ENCODE data around the gene PPARD. TPM values are rescaled to one million over a fixed set of nuclear protein-coding genes. Genes with fewer than 3 reads are reported as not detected.
A peak's percentile ranks its signal among the peaks of the same experiment; 100 is the strongest.

The PPARD gene
- total RNA-seq, 4 donors from 2014 or later = 10.3 to 16.0 (median 13.3) TPM

DNA sequence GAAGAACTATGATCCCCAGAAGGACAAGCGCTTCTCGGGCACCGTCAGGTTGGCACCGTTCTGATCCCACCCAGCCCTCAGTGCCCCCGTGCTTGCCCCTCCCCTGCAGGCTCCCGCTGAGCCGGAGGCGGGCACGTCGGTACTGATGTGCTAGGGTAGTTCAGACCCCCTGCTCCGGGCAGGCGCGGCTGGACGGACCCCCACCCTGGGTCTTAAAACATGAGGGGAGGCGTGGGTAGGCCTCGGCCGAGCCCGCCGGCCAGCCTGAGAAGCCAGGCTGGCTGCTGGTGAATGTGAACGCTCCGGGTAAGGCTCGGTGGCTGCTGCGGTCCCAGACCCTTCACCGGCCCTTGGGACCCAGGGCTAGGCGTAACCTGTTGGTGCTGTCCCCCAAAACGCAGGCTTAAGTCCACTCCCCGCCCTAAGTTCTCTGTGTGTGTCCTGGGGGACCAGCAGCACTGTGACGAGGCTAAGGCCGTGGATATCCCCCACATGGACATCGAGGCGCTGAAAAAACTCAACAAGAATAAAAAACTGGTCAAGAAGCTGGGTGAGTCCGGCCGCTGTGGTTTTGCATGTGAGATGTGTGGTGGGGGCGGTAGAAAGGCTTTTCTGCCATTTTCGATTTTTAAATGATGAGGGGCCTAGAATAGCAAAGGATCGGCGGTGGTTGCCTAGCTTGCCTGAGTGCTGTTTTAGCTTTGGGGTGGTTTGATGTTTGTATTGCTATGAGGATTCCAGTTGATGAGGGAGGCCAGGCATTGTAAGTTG, 126.8 kb downstream of the PPARD start:
- H3K36me3 ChIP-seq = peaks cover 0 to 54% of the 10 kb centered on the region in 2 donors
- H3K4me3 ChIP-seq = peak overlapping the region; percentile 49 to 73
- H3K27me3 ChIP-seq = no peaks in the 10 kb centered on the region
- H3K9me3 ChIP-seq = no peaks in the 10 kb centered on the region
- TF ChIP-seq POLR2A (IDR thresholded peaks at IDR 0.05) = no peak
- peak overlapping the region; percentile 35 to 94 (median 88) for H3K27ac ChIP-seq
- WGBS, 2 donors (ENCODE audit: low coverage in 1 of 2) = 5 to 15% methylated on average over 11 to 13 of the region's 37 CpGs
- ATAC-seq = peak; percentile 10
- peaks cover 0 to 66% (median 5%) of the 10 kb centered on the region in 3 donors for H3K4me1 ChIP-seq

DNA sequence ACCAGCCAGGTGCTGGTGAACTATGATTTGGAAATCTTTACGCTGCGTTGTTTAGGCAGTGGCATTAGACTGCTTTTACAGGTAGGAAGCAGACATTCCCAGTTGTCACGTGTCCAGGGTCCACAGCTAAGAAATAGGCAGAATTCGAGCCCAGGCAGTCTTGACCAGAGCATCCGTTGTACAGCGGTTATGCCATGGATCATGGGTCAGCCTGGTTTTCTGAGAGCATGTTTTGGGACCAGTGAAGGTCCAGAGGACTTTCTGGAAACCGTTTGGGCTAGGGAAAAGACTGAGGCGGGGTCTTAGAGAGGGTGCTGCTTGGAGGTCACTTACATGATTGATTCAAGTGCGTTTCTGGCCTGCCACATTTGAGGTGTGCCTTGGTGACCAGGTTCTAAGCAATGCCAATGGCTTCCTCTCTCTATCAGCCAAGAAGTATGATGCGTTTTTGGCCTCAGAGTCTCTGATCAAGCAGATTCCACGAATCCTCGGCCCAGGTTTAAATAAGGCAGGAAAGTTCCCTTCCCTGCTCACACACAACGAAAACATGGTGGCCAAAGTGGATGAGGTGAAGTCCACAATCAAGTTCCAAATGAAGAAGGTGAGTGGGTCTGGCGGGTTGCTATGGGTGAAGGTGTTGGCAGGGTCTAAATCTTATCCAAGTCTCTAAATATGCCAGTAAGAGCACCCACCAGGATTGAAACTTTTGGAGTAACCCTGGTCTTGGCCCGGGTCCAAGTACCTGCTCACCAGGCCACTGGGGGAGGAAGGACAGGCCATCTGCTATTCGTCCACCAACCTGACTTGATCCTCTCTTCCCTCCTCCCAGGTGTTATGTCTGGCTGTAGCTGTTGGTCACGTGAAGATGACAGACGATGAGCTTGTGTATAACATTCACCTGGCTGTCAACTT, 127.6 kb downstream of the PPARD start:
- Histone ChIP-seq H3K4me3 (peak overlapping the region; percentile 49 to 73), H3K27ac (peak overlapping the region; percentile 35 to 94 (median 88)), H3K36me3 (peaks cover 0 to 63% of the 10 kb centered on the region in 2 donors), H3K27me3 (no peaks in the 10 kb centered on the region), H3K9me3 (no peaks in the 10 kb centered on the region), H3K4me1 (peaks cover 0 to 74% (median 5%) of the 10 kb centered on the region in 3 donors)
- TF ChIP-seq POLR2A (IDR thresholded peaks at IDR 0.05) (peak in 1 of 2 donors; percentile 8), POLR2AphosphoS5 (IDR thresholded peaks at IDR 0.05) (peak; percentile 67), EP300 (IDR thresholded peaks at IDR 0.05) (no peak)
- TF ChIP-seq, protein P1, sequence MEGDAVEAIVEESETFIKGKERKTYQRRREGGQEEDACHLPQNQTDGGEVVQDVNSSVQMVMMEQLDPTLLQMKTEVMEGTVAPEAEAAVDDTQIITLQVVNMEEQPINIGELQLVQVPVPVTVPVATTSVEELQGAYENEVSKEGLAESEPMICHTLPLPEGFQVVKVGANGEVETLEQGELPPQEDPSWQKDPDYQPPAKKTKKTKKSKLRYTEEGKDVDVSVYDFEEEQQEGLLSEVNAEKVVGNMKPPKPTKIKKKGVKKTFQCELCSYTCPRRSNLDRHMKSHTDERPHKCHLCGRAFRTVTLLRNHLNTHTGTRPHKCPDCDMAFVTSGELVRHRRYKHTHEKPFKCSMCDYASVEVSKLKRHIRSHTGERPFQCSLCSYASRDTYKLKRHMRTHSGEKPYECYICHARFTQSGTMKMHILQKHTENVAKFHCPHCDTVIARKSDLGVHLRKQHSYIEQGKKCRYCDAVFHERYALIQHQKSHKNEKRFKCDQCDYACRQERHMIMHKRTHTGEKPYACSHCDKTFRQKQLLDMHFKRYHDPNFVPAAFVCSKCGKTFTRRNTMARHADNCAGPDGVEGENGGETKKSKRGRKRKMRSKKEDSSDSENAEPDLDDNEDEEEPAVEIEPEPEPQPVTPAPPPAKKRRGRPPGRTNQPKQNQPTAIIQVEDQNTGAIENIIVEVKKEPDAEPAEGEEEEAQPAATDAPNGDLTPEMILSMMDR (IDR thresholded peaks at IDR 0.05) = peak in 1 of 4 experiments; percentile 12
- 28 to 33% methylated on average over 6 to 8 of the region's 18 CpGs for WGBS, 2 donors (ENCODE audit: low coverage in 1 of 2)
- ATAC-seq = no peak

DNA sequence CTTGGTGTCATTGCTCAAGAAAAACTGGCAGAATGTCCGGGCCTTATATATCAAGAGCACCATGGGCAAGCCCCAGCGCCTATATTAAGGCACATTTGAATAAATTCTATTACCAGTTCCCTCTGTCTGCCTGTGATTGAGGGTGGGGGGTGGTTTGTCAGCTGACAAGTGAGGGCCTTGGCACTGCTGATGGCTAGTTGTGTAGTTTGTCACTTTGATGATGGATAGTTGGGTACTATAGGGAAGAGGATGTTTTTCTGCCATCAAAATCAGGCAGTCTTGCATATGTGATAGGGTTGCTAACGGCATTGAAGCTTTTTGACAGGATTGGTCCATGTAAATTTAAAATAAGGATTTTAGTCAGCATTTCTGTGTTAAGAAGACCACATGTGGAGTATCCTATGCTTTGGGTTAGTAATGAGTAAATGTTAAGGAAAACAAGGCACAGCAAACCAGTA, 128.3 kb downstream of the PPARD start:
- Histone ChIP-seq H3K27ac (peak overlapping the region in 3 of 4 donors; percentile 87 to 94 (median 90)), H3K4me3 (peak overlapping the region in 1 of 2 donors; percentile 73), H3K36me3 (peaks cover 0 to 70% of the 10 kb centered on the region in 2 donors), H3K27me3 (no peaks in the 10 kb centered on the region), H3K4me1 (peaks cover 0 to 74% (median 5%) of the 10 kb centered on the region in 3 donors), H3K9me3 (no peaks in the 10 kb centered on the region)
- ATAC-seq = no peak
- 50 to 67% methylated on average over 1 to 3 of the region's 3 CpGs for WGBS, 2 donors (ENCODE audit: low coverage in 1 of 2)
- no peak for TF ChIP-seq EP300 (IDR thresholded peaks at IDR 0.05)
- TF ChIP-seq POLR2A (IDR thresholded peaks at IDR 0.05) = peak in 1 of 2 donors; percentile 6

DNA sequence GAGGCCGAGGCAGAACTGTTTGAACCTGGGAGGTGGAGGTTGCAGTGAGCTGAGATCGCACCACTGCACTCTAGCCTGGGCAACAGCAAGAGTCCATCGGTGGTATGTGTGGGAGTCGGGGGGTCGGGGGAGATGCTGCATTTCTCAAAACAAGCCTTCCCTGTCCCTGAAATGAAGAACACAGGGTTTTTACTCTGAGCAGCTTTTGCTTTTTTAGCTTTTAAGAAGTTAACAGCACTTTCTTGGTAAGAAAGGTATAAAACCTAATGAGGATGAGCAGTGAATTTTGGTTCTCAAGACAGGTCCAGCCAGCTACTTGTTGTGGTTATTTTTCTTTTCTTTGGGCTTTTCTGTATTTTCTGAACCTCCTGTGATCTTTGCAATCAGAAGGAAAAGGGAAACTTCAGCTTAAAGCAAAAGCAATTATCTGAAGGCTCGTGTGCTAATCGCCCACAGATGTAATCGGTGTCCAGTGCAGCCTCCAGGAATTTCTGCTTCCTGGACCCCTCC, 129.5 kb downstream of the PPARD start:
- no peaks in the 10 kb centered on the region for H3K9me3 ChIP-seq
- WGBS, 2 donors (ENCODE audit: low coverage in 1 of 2) = 35 to 40% methylated on average over 3 to 5 of the region's 8 CpGs
- peaks cover 0 to 73% of the 10 kb centered on the region in 2 donors for H3K36me3 ChIP-seq
- ATAC-seq = no peak
- H3K27ac ChIP-seq = peak overlapping the region in 3 of 4 donors; percentile 87 to 94 (median 90)
- no peak overlapping the region for H3K4me3 ChIP-seq
- no peaks in the 10 kb centered on the region for H3K27me3 ChIP-seq
- H3K4me1 ChIP-seq = peaks cover 0 to 74% (median 5%) of the 10 kb centered on the region in 3 donors
- TF ChIP-seq POLR2A (IDR thresholded peaks at IDR 0.05) (no peak), EP300 (IDR thresholded peaks at IDR 0.05) (no peak), POLR2AphosphoS5 (IDR thresholded peaks at IDR 0.05) (no peak)
- TF ChIP-seq, protein P1 (IDR thresholded peaks at IDR 0.05) = no peak

DNA sequence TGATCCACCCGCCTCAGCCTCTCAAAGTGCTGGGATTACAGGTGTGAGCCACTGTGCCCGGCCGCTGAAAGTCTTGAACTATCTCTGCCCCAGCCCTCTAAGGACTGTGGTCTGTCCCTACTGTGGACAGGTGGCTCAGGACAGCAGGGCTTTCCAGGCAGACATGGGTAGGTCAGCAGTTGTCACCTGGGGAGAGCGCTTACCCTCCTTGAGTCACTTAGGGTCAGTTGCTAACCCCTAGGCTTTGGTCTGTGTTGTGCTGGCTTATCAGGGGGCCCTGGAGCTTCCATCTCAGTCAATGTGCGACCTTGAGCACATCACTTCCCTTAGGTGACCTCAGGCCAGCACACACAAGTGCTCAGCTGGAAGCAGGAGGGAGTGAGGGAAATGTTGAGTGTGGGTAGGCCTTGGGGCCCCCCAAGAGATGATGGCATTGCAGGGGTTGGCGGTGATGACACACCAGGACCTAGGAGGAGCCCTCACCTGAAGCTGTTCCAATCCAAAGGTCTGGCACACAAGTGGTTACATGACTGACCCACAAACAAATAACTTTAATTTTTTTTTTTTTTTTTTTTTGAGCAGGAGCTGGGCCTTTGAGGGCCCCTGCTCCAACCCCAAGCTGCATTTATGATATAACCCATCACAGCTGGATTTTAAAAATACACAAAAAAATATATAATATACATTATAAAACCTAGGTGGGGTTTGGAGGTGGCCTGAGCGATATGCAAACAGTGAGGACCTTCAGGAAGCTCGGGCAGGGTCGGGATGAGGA, 130.9 kb downstream of the PPARD start:
- 71% methylated on average over 3 of the region's 9 CpGs; no CpG with 5 or more reads in 1 of the 2 donors for WGBS, 2 donors (ENCODE audit: low coverage in 1 of 2)
- no peak for TF ChIP-seq POLR2AphosphoS5 (IDR thresholded peaks at IDR 0.05)
- Histone ChIP-seq H3K27ac (peak overlapping the region in 2 of 4 donors; percentile 26 to 33), H3K4me3 (no peak overlapping the region), H3K9me3 (no peaks in the 10 kb centered on the region), H3K36me3 (peaks cover 0 to 87% of the 10 kb centered on the region in 2 donors), H3K4me1 (peaks cover 0 to 67% (median 0%) of the 10 kb centered on the region in 3 donors), H3K27me3 (no peaks in the 10 kb centered on the region)
- no peak for ATAC-seq

Data from gastroesophageal sphincter (tissue), 4 donors.